Measurements from ENCODE around the gene HSBP1L1. TPM values are rescaled to one million over a fixed set of nuclear protein-coding genes. Genes with fewer than 3 reads are reported as not detected.
A peak's percentile ranks its signal among the peaks of the same experiment; 100 is the strongest.

Gene HSBP1L1
- total and polyA plus RNA-seq, 2 donors (not counting 3 experiments of a cell fraction or from before 2014, with no cell fraction given), result 5.2 to 7.1 TPM

GRCh38 chr18:79965119-79965902, 868 bp downstream of the HSBP1L1 start:
- intact Hi-C loops (cut with micrococcal nuclease), result loop anchor here (1.0 kb wide), 1 partner anchor 23 kb away; the partner anchor contains the start of gene TXNL4A
- CTCF ChIA-PET, result interaction anchor here (1.8 kb wide), 1 partner anchor 22 kb away, joined by 5 read pairs; no protein-coding TSS in a partner anchor
- H3K27ac ChIP-seq (ENCODE audit: insufficient read depth, low read depth, low read length), result peak overlapping the region; percentile 57

DNA sequence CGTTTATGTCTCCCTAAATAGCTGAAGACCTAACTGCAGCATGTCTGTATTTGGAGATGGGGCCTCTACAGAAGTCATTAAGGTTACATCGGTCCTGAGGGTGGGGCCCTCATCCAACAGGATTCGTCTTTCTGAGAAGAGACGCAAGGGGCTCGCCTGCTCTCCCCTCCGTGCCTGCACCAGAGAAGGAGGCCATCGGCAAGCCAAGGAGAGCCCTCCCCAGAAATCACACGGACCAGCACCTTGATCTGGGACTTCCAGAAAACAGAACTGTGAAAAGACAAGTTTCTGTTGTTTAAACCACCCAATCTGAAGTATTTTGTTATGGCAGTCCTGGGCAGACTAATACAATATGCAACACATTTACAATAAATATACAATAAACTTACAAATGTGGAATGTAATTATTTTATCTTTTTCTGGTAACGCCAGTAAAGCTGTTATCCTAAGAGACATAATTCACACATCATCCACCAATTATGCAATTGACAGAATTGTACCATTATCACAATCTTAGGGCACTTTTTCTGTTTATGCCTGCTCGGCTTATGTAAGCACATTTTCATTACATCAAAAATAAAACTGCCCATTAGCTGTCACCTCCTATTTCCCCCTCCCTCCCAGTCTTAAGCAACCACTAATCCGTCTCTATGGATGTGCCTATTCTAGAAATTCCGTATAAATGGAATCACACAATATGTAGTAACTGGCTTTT, 6.1 kb downstream of the HSBP1L1 start:
- intact Hi-C loops (cut with micrococcal nuclease), result no loop called here
- Histone ChIP-seq H4K20me1 (replicated peaks; ENCODE audit: control insufficient read depth, extremely low read depth, insufficient read depth, low read length) (no peaks in the 10 kb centered on the region), H3K9me3 (replicated peaks; ENCODE audit: control insufficient read depth, insufficient read depth, low read length) (no peaks in the 10 kb centered on the region), H3K27ac (ENCODE audit: insufficient read depth, low read depth, low read length) (no peak overlapping the region), H2AFZ (ENCODE audit: low read depth, low read length) (no peak overlapping the region), H3K9ac (replicated peaks; ENCODE audit: extremely low read depth, insufficient read depth, low read length) (no peak overlapping the region), H3K9me1 (replicated peaks; ENCODE audit: control insufficient read depth, extremely low read depth, insufficient read depth, low read length) (no peaks in the 10 kb centered on the region), H3K4me1 (ENCODE audit: control insufficient read depth, extremely low read depth, insufficient read depth, low read length) (peaks cover 1% of the 10 kb centered on the region), H3K79me2 (ENCODE audit: control insufficient read depth, insufficient read depth, low read length) (peaks cover 23% of the 10 kb centered on the region), H3K36me3 (ENCODE audit: control insufficient read depth in 2 of 2, extremely low read depth in 1 of 2, insufficient read depth in 2 of 2, low read length in 2 of 2) (peaks cover 0 to 15% of the 10 kb centered on the region in 2 experiments), H3K4me3 (replicated peaks in 1 of 3; ENCODE audit: insufficient read depth in 1 of 3, low read depth in 1 of 3, low read length in 3 of 3) (no peak overlapping the region), H3K27me3 (ENCODE audit: control insufficient read depth in 2 of 2, insufficient read depth in 2 of 2, low read length in 2 of 2) (no peaks in the 10 kb centered on the region), H3K4me2 (ENCODE audit: insufficient read depth, low read length) (no peak overlapping the region)
- no peak for DNase-seq (ENCODE audit: low read depth, low spot score)
- no TSS peak for BruUV-seq (replicated peaks)
- TF ChIP-seq MYC (IDR thresholded peaks at IDR 0.05; ENCODE audit: low read depth, low read length), result no peak
- TF ChIP-seq GATA2 (IDR thresholded peaks at IDR 0.05; ENCODE audit: insufficient read depth, insufficient read length, low read depth, low read length), result no peak
- no peak for TF ChIP-seq MAX (IDR thresholded peaks at IDR 0.05; ENCODE audit: insufficient read depth, insufficient read length)
- no peak for TF ChIP-seq POLR2AphosphoS5 (IDR thresholded peaks at IDR 0.05; ENCODE audit: insufficient read depth, low read depth, low read length)
- TF ChIP-seq JUN (IDR thresholded peaks at IDR 0.05; ENCODE audit: borderline replicate concordance, insufficient read depth, insufficient read length, low read depth), result no peak
- TF ChIP-seq POLR2A (IDR thresholded peaks at IDR 0.05; ENCODE audit: low read depth, low read length), result no peak
- no peak for TF ChIP-seq CTCF (IDR thresholded peaks at IDR 0.05; ENCODE audit: extremely low read depth in 1 of 2, insufficient read depth in 1 of 2, low read depth in 1 of 2, low read length in 2 of 2)
- no peak for TF ChIP-seq FOS (IDR thresholded peaks at IDR 0.05; ENCODE audit: borderline replicate concordance, insufficient read depth, low read length)
- TF ChIP-seq EZH2 (IDR thresholded peaks at IDR 0.05; ENCODE audit: borderline replicate concordance, low read depth, low read length, severe bottlenecking), result no peak
- no peak for FAIRE-seq
- POLR2A ChIA-PET, result no interaction called here
- dilution Hi-C loops (cut with MboI; ENCODE audit: extremely low pct_ligation_motif_present, low sequenced_read_pairs), result no loop called here
- CTCF ChIA-PET, result no interaction called here

More at GRCh38 chr18:79965119-79965902, 868 bp downstream of the HSBP1L1 start:
- peaks cover 4 to 6% of the 10 kb centered on the region in 2 experiments for H3K27me3 ChIP-seq (ENCODE audit: control insufficient read depth in 2 of 2, insufficient read depth in 2 of 2, low read length in 2 of 2)
- dilution Hi-C loops (cut with MboI; ENCODE audit: extremely low pct_ligation_motif_present, low sequenced_read_pairs), result no loop called here
- H3K4me2 ChIP-seq (ENCODE audit: insufficient read depth, low read length), result peak overlapping the region; percentile 80
- FAIRE-seq (peak; percentile 81), DNase-seq (ENCODE audit: low read depth, low spot score) (peak; percentile 76)
- no peaks in the 10 kb centered on the region for H3K79me2 ChIP-seq (ENCODE audit: control insufficient read depth, insufficient read depth, low read length)
- no peaks in the 10 kb centered on the region for H3K36me3 ChIP-seq (ENCODE audit: control insufficient read depth in 2 of 2, extremely low read depth in 1 of 2, insufficient read depth in 2 of 2, low read length in 2 of 2)
- H2AFZ ChIP-seq (ENCODE audit: low read depth, low read length), result peak overlapping the region; percentile 49
- H3K9me1 ChIP-seq (replicated peaks; ENCODE audit: control insufficient read depth, extremely low read depth, insufficient read depth, low read length), result no peaks in the 10 kb centered on the region
- H4K20me1 ChIP-seq (replicated peaks; ENCODE audit: control insufficient read depth, extremely low read depth, insufficient read depth, low read length), result no peaks in the 10 kb centered on the region
- no peaks in the 10 kb centered on the region for H3K9me3 ChIP-seq (replicated peaks; ENCODE audit: control insufficient read depth, insufficient read depth, low read length)
- no TSS peak for BruUV-seq (replicated peaks)
- H3K9ac ChIP-seq (replicated peaks; ENCODE audit: extremely low read depth, insufficient read depth, low read length), result peak overlapping the region; percentile 59
- H3K4me1 ChIP-seq (ENCODE audit: control insufficient read depth, extremely low read depth, insufficient read depth, low read length), result peaks cover 12% of the 10 kb centered on the region
- POLR2A ChIA-PET, result no interaction called here
- TF ChIP-seq GATA2 (IDR thresholded peaks at IDR 0.05; ENCODE audit: insufficient read depth, insufficient read length, low read depth, low read length) (no peak), MAX (IDR thresholded peaks at IDR 0.05; ENCODE audit: insufficient read depth, insufficient read length) (peak; percentile 69), MYC (IDR thresholded peaks at IDR 0.05; ENCODE audit: low read depth, low read length) (peak; percentile 94)
- peak overlapping the region in 2 of 3 experiments; percentile 40 to 44 for H3K4me3 ChIP-seq (replicated peaks in 1 of 3; ENCODE audit: insufficient read depth in 1 of 3, low read depth in 1 of 3, low read length in 3 of 3)
